ENCODE results near the gene MAN1C1.

DNA sequence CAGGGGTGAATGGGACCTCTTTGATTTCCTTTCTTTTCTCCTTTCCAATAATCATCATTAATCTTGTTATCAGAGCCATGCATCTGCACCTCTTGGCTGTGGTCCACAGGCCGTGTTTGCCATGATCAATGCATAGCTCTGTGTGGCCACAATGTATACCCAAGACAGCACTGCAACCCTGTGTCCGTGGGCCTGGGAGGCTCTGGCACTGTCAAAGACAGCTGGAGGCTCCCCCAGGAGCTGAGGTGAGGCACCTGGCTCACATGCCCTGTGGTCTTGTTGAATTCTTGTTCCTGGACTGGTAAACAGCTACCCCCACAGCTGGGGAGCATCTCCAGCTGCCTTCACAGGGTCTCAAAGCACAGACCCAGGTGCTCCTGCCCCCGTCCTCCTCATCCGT lies 116.2 kb downstream of the MAN1C1 start:
- TF ChIP-seq POLR2AphosphoS5 (IDR thresholded peaks at IDR 0.05; ENCODE audit: low read depth, low read length) (no peak), POLR2A (IDR thresholded peaks at IDR 0.05; ENCODE audit: low read depth, low read length) (no peak)

Measured in GM12892 (cell line).